ENCODE measurements around the gene FOXP2.
"Not testable (repeated sequence)": the region's sequence is repeated elsewhere in the genome, so short reads cannot be mapped to it uniquely, and the experiment has no call there.

Gene FOXP2

DNA sequence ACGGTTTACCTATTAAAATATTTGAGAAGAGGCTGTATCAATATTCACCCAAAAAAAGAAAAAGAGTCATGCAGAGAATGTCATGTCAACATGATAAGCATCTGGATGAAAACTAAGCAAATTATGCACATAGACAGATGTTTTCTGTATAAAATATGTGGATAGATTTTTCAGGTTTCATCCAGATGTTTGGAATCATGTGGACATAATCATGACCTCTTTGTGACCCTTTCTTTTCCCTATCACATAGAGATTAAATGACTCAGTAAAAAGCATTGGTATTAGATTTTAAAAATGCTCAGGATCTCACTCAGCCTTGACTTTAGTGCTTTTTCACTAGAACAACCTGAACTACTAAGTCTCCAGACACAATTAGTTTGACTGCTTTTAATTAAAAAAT lies 90.0 kb downstream of the FOXP2 start:
- no peak for DNase-seq

DNA sequence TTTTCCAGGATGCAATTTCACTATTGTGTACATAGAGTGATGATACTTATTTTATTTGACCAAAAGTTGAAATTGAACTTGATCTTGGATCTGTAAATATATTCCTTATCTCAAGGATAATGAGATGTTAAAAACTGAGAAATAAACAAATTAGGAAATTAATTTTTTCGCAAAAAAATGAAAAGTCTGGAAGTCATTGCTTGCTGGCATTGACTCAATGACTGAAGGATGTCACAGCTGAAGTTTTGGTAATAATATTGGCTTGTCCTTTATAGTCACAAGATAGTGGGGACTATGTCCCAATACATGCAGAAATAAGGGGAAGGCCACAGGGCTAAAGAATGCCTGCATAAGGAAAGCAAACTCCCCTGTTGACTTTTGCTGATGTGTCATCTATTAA lies 92.8 kb downstream of the FOXP2 start:
- DNase-seq, result no peak

DNA sequence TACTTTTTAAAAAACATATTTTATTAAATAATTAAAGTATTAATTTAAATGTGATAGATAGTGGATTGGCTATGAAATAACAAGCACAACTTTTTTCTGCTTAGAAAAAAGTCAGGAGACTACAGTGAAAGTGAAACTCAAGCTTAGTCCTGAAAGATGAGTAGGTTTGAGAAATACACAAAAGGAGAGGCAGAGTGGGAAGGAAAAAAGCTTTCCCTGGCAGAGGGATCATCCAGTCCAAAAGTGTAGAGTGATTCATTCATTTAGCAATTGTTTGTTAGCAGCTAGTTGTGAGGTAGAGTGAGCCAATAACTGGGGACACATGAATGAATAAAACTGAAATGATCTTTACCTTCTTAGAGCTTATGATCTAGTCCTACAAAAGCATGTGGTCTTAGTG lies 93.5 kb downstream of the FOXP2 start:
- DNase-seq, result no peak

GRCh38 chr7:114510824-114511223 lies 96.2 kb downstream of the FOXP2 start:
- DNase-seq, result not testable (repeated sequence)

GRCh38 chr7:114519240-114519639 lies 104.6 kb downstream of the FOXP2 start:
- DNase-seq, result no peak

DNA sequence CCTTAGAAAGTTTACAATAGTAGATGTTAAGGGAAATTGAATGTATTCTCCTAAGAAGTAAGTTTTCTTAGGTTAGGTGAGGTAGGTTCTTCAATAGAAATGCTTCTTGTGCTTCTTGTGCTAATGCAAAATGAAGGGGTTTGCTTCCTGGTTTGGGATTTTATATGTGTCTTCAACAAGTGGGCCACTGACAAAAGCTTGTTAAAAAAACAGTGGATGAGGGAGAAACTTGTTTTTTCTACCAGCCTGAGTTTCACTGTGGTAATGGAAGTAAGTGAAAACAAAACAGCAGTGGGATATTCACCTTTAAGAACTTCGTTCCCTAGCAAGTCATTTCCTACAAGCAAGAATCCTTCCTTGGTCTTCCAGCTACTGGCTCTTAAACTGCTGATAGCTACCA lies 107.5 kb downstream of the FOXP2 start:
- DNase-seq, result no peak

DNA sequence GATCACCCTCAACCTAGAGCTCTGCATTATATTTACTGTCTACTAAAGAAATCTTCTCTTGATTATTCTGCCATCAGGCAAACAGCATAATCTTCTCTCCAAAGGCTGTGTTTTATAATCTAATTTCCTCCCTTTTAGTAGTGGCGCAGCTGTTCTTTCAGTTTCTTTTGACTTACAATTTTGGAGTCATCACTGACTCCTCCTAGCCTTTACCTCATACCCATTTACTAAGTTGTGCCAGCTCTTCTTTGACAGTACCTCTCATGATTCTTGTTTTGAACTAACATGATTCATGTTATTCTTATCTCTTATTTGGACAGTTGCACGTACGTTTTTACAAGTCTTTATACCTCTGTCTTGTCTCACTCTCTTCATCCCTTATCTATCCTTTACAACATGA lies 113.0 kb downstream of the FOXP2 start:
- no peak for DNase-seq

DNA sequence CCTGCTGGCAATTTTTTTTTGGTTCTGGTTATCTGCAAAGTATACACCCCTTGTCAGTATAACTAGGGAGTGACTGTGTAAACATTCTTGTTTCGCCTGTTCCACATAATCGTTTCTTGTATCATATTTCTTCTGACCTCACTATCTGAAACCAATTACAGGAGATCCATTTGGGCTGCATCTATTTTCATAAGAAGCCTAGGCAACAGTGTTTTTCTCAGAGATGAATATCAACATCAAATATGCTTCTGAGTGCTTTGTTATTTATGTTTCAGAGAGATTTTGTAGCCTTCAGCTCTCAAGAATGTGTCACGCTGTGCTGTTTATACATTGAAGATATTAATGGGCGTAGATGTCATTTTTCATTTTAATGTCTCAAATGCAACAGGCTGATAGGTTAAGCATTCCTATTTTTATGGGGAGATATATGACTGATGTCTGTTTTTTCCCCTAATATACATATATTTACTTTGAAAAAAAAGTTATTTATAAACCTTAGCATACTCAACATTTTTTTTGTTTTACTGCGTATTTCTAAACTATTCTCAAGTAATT lies 115.5 kb downstream of the FOXP2 start:
- DNase-seq, result no peak

DNA sequence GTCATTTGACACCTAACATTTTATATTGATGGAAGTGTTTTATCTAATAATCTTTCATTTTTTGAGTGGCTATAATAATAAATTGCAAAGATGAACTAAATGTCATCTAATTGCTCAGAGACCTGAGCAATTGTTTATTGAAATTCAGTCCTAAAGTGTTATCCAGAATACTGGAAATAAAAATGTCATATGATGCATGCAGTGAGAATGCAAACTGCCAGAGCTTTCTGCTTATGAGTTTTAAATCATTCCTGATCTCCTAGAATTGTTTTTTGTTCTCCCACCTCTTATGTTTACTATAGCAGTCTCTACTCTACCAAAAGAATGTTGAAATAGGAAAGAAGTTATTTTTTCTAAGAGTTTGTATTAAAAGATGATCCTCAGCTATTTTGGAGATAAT lies 116.7 kb downstream of the FOXP2 start:
- DNase-seq, result no peak

- no peak for DNase-seq
These were observed 118.5 kb downstream of the FOXP2 start for GRCh38 chr7:114533131-114533530.

- DNase-seq, result no peak
These were observed 120.3 kb downstream of the FOXP2 start for GRCh38 chr7:114534953-114535352.

GRCh38 chr7:114539575-114539974 lies 125.0 kb downstream of the FOXP2 start:
- DNase-seq, result no peak

DNA sequence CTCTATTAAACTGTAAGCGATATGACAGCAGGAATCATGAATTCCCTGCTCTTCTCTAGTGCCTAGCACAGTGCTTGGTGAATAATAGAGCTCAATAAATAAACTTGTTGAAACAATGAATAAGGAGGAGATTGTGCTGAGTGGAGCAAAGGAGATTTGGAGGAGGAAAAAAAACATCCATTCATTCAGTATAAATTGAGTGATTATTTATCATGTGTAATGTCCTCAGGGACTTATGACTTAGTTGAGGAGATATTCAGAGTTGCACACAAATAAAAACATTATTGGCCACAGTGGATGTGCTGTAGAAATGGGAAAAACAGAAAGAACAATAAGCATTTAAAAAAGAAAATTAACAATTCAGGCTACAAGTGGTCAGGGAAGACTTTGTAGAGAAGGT lies 125.7 kb downstream of the FOXP2 start:
- DNase-seq, result no peak

DNA sequence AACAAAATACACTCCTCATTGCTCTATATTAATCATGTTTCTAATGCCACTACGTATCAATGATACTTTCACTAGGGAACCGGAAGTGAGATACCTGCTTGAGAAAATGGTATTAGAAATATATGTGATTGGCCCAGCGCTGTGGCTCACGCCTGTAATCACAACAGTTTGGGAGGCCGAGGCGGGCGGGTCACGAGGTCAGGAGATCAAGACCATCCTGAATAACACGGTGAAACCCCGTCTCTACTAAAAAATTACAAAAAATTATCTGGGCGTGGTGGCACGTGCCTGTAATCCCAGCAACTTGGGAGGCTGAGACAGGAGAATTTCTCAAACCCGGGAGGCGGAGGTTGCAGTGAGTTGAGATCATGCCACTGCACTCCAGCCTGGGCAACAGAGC lies 132.7 kb downstream of the FOXP2 start:
- DNase-seq, result not testable (repeated sequence)

DNA sequence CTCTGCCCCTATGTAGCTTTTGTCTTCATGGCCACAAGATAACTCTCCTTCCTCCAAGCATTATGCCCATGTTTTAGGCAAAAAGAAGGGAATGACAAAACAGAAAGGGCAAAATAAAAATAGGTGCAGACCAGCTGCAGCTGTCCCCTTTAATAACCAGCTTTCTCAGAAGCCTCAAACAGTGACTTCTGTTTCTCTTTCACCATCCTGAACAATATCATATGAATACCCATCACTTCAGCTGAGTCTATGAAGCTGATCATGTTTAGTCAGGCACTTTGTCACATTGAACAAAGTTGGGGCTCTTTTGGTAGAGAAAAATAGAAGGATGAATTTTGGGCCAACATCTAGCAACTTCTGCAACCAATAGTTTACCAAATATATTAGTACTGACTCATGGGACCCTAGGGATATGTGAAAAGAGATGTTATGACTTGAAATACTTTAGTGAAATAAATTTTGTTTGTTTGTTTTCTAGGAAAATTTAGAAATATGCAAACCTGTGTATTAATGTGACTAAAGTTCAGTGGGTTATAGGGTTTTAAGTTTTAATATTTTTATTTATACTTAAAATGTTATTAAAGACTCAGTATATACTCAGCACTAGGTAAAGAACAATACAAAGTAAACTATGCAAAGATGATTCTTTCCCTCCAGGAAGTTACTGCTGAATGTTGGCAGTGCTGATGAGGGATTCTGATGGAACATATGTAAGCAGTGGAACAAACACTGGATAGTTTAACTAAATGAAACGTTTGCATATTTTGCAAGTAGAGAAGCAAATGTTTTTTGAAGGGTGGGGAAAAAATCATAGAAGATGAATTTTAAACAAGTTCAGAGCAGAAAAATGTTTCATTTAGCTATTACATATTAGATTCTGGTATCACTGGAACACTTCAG lies 133.7 kb downstream of the FOXP2 start:
- DNase-seq, result no peak

DNA sequence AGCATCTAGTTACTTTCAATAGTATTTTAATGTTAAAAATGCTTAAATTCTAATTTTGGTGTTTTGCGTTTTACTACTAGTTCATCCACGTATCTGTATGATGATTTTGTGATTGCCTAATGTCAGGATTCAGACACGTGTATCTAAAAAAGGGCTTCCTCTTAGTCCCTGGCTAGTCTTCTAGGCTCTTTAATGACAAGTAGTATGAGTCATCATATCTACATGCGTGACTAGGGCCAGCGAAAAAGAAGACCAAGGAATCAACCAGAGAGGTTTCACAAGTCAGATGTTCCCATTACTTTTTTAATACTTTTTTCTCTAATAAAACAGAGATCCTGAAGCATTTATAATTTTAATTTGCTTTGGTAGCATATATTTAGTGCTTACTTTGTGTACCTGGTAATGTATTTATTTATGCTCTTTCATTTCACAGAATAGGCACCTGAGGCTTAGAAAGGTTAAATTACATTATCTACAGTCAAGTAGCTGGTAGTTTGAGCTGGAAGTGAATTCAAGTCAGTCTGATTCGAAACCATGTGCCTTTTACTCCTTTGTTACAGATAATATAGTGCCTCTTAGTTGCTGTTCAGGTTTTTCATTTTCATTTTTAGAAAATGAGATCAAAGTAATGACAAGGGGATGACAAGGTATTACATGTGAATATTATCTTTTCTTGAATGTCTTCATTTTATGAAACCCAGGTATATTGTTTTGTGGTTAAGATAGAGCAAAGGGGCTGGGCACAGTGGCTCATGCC lies 140.3 kb downstream of the FOXP2 start:
- no peak for DNase-seq

- no peak for DNase-seq
These were observed 152.8 kb downstream of the FOXP2 start for GRCh38 chr7:114567416-114567815.

GRCh38 chr7:114569220-114569619 lies 154.6 kb downstream of the FOXP2 start:
- no peak for DNase-seq

GRCh38 chr7:114574384-114574783 lies 159.8 kb downstream of the FOXP2 start:
- DNase-seq, result no peak

- DNase-seq, result no peak
These were observed 160.5 kb downstream of the FOXP2 start for GRCh38 chr7:114575098-114575497.

DNA sequence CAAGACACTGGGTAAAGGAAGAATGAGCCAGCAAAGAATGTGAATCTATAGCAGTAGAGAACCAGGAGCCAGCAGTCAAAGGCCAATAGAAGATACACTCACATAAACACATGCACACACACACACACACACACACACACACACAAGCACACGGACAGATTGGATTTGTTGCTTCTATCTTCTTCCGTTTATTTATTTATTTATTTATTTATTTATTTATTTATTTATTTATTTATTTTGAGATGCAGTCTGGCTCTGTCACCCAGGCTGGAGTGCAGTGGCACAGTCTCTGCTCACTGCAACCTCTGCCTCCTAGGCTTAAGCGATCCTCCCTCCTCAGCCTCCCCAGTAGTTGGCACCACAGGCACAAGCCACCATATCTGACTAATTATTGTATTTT lies 166.3 kb downstream of the FOXP2 start:
- DNase-seq, result not testable (repeated sequence)

DNA sequence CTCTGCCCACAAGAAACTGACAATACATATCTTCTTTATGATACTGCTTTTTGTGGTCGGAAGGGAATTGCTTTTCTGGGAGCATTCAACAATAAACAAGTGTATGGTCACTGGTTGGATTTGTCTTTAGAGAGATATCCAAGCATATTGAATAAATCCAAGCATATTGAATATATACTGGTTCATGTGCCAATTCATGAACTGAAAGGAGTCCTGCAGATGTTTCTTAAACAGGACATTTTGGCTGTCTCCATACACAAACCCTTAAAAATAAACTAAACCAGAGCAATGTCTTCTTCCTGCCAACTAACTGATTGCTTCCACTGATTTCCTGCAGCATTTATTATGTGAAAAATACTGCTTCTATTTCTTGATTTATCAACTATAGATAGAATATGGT lies 173.9 kb downstream of the FOXP2 start:
- no peak for DNase-seq

GRCh38 chr7:114589436-114589835 lies 174.8 kb downstream of the FOXP2 start:
- DNase-seq, result no peak

DNA sequence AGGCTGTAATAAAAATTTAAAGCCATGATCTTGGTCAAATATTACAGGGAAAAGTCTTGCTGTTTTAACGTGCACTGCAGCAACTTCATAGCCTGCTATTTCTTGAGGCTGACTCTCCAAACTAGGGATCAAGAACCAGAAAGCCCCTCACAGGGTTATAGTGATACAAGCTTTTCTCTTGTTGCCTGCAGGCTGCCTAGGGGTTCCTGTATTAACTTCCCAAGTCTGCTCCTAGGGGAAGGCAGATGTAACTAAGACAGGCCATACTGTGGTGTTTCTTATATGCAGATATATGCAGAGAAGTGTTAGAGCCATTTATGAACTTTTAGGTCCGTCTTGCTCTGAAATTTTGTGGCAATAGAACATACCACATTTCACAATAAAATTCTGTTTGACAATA lies 175.7 kb downstream of the FOXP2 start:
- no peak for DNase-seq

All from T-helper 9 cell (primary cell).